ENCODE measurements around the gene IFRD2.
A peak's percentile ranks its signal among the peaks of the same experiment; 100 is the strongest.

The IFRD2 gene

GRCh38 chr3:50292159-50293078 lies at the start of gene IFRD2:
Gene IFRD2, minus strand, starts transcription at chr3:50292429. Its CDS starts 155 bp downstream, at chr3:50292274.
- DNase-seq (ENCODE audit: low read depth) = peak; percentile 84

GRCh38 chr3:50341537-50341936 lies 49.3 kb upstream of the IFRD2 start:
- no peak for DNase-seq (ENCODE audit: low read depth)

GRCh38 chr3:50340448-50341329 lies 48.5 kb upstream of the IFRD2 start, which contains the start of gene RASSF1:
Gene RASSF1, minus strand, starts transcription at chr3:50340836. Its CDS starts 31 bp downstream, at chr3:50340805.
- no peak for DNase-seq (ENCODE audit: low read depth)

- DNase-seq (ENCODE audit: low read depth) = no peak
Observed at GRCh38 chr3:50340147-50340447, 47.9 kb upstream of the IFRD2 start.

GRCh38 chr3:50339485-50340146 lies 47.4 kb upstream of the IFRD2 start:
- no peak for DNase-seq (ENCODE audit: low read depth)

- DNase-seq (ENCODE audit: low read depth) = no peak
Observed at GRCh38 chr3:50338965-50339364, 46.7 kb upstream of the IFRD2 start.

- peak; percentile 97 for DNase-seq (ENCODE audit: low read depth)
Observed at GRCh38 chr3:50337175-50337861, 45.1 kb upstream of the IFRD2 start.

GRCh38 chr3:50336452-50337174 lies 44.4 kb upstream of the IFRD2 start:
- no peak for DNase-seq (ENCODE audit: low read depth)

- DNase-seq (ENCODE audit: low read depth) = no peak
Observed at GRCh38 chr3:50334339-50335075, 42.3 kb upstream of the IFRD2 start.

GRCh38 chr3:50333744-50334328 lies 41.6 kb upstream of the IFRD2 start:
- no peak for DNase-seq (ENCODE audit: low read depth)

- no peak for DNase-seq (ENCODE audit: low read depth)
Observed at GRCh38 chr3:50331364-50331907, 39.2 kb upstream of the IFRD2 start.

GRCh38 chr3:50330330-50330729 lies 38.1 kb upstream of the IFRD2 start:
- no peak for DNase-seq (ENCODE audit: low read depth)

GRCh38 chr3:50327943-50328691 lies 35.9 kb upstream of the IFRD2 start, which contains the start of gene TUSC2:
Gene TUSC2, minus strand, starts transcription at chr3:50328223. Its CDS starts 124 bp downstream, at chr3:50328099.
- peak; percentile 82 for DNase-seq (ENCODE audit: low read depth)

GRCh38 chr3:50327129-50327528 lies 34.9 kb upstream of the IFRD2 start:
- DNase-seq (ENCODE audit: low read depth) = no peak

- no peak for DNase-seq (ENCODE audit: low read depth)
Observed at GRCh38 chr3:50326182-50326541, 33.9 kb upstream of the IFRD2 start.

- no peak for DNase-seq (ENCODE audit: low read depth)
Observed at GRCh38 chr3:50325497-50326181, 33.4 kb upstream of the IFRD2 start.

- no peak for DNase-seq (ENCODE audit: low read depth)
Observed at GRCh38 chr3:50325113-50325480, 32.9 kb upstream of the IFRD2 start.
